ENCODE measurements around the gene SMIM41. TPM values are rescaled to one million over a fixed set of nuclear protein-coding genes. Genes with fewer than 3 reads are reported as not detected.

The SMIM41 gene
- total RNA-seq, 1 experiment from 2014 or later: not detected

GRCh38 chr12:52050758-52051541 lies 28.6 kb upstream of the SMIM41 start, which contains the start of gene NR4A1:
TSS of gene NR4A1 (plus strand) at chr12:52051442. CDS start at chr12:52054329, 2,887 bp downstream.
- DNase-seq (ENCODE audit: low read depth): peak; percentile 96

DNA sequence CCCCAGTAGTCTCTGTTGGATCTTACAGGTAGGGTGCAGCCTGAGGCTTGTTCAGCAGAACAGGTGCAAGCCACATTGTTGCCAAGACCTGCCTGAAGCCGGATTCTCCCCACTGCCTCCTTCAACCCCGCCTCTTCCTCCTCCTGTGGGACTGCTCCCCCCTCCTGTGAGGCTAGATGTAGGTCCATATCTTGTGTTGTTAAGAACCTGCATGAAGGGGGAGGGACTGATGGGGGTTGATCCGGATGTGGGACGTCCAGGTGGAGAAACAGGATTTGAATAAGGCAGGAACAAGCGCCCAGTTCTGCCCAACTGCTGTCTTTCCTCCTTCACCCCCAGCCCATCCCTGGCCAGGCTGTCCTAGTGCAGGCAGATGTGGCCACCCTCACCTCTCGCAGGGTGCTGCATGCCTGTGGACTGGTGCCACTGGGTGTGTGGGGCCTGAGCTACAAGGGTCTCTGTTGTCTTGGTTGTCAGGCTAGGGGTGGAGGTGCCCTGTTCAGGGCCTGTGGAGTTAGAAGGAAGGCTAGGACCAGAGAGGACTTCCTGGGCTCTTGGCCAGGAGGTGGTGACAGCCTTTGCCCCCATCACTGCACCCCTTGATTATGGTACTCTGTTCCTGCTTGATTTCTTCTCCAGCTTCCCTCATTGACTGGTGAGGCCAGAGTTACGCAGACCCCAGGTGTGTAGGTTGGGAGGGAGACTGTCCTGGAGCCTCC lies 26.9 kb upstream of the SMIM41 start:
- no peak for DNase-seq (ENCODE audit: low read depth)

DNA sequence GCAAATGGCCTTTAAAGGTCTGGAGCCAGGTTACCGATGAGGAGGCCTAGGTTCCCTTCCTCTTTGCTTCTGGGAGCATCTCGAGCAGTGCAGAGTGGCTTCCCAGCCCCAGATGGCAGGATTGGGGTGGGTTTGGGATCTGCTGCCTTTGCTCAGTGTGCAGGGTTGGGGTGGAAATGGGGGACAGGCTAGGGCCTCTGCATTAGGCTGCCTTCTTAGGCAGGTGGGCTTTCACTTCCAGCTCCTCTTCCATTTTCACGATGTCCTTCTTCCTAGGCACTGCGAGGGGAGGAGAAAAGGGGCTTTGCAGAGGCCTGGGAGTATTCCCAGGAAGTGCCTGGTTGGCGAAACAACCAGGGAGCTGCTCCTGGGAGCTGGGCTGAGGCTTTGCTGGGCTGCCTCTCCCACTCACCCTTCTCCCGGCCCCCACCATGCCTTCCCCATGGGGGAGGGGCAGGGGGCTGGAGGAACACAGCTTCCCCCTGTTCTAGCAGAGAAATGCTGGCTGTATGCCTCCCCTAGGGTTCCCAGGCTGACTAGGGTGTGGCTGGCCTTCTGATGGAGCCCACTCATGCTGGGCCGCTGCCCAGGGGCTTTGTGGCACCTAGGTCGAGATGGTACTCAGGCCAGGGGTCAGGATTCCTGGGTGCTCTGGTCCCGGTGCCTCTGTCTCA lies 25.8 kb upstream of the SMIM41 start:
- DNase-seq (ENCODE audit: low read depth): no peak

DNA sequence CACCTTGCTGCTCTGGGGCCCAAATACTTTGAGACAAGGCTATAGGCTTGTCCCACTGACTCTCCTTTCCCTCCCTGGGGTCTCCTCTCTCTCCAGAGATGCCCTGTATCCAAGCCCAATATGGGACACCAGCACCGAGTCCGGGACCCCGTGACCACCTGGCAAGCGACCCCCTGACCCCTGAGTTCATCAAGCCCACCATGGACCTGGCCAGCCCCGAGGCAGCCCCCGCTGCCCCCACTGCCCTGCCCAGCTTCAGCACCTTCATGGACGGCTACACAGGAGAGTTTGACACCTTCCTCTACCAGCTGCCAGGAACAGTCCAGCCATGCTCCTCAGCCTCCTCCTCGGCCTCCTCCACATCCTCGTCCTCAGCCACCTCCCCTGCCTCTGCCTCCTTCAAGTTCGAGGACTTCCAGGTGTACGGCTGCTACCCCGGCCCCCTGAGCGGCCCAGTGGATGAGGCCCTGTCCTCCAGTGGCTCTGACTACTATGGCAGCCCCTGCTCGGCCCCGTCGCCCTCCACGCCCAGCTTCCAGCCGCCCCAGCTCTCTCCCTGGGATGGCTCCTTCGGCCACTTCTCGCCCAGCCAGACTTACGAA lies 25.2 kb upstream of the SMIM41 start:
- DNase-seq (ENCODE audit: low read depth): no peak

DNA sequence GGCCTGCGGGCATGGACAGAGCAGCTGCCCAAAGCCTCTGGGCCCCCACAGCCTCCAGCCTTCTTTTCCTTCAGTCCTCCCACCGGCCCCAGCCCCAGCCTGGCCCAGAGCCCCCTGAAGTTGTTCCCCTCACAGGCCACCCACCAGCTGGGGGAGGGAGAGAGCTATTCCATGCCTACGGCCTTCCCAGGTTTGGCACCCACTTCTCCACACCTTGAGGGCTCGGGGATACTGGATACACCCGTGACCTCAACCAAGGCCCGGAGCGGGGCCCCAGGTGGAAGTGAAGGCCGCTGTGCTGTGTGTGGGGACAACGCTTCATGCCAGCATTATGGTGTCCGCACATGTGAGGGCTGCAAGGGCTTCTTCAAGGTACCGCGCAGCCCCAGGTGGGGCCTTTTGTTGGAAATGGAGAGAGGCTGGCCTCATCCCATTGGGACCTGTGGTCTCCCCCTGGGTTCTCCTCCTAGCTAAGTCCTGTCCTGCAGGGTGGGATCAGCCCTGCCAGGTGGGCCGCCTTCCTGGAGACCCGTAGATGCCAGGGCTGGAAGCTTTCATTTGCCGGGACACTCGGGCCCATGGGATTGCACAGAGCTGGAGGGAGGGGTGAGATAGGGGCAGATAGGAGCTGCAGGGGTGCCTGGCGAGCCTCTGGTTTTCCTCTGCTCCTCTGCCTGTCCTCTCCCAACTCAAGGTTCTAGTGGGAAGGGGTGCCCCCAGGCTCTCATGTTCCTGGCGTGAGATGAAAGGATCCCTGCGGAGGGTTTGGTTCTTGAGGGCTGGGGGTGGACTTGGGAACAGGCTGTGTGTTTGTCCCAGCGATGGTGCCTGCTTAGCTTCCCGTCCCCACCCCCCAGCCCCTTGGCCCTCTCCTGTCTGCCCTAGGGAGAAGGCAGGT lies 24.4 kb upstream of the SMIM41 start:
- no peak for DNase-seq (ENCODE audit: low read depth)

- no peak for DNase-seq (ENCODE audit: low read depth)
Measured at GRCh38 chr12:52055731-52056711, 23.5 kb upstream of the SMIM41 start.

DNA sequence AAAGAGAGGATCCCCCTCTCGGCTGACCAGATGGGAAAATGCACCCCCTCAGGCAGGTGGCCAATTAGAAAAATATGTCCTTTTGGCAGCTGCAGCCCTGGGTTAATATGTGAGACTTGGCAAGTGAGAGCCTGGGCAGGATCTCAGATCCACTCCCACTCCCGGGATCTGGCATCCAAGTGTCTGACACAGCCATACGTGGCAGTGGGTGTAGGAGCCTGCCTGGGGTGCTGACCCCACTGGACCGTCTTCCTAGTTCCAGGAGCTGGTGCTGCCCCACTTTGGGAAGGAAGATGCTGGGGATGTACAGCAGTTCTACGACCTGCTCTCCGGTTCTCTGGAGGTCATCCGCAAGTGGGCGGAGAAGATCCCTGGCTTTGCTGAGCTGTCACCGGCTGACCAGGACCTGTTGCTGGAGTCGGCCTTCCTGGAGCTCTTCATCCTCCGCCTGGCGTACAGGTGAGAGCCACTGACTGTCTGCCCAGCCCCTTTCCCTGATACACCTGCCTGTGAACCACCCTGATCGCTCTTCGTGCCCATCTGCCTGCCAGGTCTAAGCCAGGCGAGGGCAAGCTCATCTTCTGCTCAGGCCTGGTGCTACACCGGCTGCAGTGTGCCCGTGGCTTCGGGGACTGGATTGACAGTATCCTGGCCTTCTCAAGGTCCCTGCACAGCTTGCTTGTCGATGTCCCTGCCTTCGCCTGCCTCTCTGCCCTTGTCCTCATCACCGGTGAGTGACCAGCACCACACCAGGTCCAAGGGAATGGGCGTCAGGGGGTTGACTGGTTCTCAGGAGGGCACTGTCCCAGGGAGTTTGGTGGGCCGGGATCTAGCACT lies 22.5 kb upstream of the SMIM41 start:
- no peak for DNase-seq (ENCODE audit: low read depth)

- no peak for DNase-seq (ENCODE audit: low read depth)
Measured at GRCh38 chr12:52057638-52058576, 21.6 kb upstream of the SMIM41 start.

DNA sequence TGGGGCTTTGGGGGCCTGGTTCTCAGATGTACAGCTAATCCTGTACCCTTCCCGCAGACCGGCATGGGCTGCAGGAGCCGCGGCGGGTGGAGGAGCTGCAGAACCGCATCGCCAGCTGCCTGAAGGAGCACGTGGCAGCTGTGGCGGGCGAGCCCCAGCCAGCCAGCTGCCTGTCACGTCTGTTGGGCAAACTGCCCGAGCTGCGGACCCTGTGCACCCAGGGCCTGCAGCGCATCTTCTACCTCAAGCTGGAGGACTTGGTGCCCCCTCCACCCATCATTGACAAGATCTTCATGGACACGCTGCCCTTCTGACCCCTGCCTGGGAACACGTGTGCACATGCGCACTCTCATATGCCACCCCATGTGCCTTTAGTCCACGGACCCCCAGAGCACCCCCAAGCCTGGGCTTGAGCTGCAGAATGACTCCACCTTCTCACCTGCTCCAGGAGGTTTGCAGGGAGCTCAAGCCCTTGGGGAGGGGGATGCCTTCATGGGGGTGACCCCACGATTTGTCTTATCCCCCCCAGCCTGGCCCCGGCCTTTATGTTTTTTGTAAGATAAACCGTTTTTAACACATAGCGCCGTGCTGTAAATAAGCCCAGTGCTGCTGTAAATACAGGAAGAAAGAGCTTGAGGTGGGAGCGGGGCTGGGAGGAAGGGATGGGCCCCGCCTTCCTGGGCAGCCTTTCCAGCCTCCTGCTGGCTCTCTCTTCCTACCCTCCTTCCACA lies 20.7 kb upstream of the SMIM41 start:
- DNase-seq (ENCODE audit: low read depth): no peak

DNA sequence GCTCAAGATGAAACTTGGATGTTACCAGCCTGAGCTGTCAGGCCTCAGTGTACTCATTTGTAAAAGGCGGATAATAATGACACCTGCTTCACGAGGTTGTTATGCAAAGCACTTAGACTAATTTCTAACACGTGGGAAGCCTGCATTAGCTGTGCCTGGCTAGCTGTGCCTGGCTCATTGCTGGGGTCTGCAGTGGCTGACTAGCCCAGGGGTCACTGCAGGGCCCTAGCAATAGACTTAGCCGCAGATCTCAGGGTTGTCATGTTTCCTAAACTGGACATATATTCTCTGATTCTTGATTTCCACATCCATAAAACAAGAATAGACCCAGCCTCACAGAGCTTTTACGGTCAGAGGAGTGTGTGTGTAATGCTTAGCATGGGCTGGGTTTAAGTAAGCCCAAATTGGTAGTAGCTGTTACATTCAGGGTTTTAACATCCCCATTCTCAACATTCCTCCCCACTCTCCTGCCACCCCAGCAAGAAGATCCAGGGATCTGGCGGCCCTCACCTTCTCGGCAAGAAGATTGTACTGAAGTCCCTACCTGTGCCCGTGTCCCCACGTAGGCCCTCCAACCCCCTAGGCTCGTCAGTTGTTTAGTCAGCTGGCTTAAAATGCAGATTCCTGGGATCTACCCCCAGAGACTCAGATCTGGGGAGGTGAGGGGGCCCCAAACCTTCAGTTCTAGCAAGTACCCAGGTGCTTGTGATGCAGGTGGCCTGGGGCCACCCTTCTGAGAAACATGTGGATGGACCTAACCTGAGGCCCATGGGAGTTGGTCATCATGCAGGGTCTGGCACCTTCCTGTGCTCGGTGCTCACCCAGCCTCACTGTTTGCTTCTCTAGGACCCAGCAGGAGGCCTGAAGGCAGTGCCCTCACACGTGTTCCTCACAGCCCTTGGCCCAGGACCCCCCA lies 19.7 kb upstream of the SMIM41 start:
- DNase-seq (ENCODE audit: low read depth): no peak

- no peak for DNase-seq (ENCODE audit: low read depth)
Measured at GRCh38 chr12:52060498-52061177, 18.9 kb upstream of the SMIM41 start.

DNA sequence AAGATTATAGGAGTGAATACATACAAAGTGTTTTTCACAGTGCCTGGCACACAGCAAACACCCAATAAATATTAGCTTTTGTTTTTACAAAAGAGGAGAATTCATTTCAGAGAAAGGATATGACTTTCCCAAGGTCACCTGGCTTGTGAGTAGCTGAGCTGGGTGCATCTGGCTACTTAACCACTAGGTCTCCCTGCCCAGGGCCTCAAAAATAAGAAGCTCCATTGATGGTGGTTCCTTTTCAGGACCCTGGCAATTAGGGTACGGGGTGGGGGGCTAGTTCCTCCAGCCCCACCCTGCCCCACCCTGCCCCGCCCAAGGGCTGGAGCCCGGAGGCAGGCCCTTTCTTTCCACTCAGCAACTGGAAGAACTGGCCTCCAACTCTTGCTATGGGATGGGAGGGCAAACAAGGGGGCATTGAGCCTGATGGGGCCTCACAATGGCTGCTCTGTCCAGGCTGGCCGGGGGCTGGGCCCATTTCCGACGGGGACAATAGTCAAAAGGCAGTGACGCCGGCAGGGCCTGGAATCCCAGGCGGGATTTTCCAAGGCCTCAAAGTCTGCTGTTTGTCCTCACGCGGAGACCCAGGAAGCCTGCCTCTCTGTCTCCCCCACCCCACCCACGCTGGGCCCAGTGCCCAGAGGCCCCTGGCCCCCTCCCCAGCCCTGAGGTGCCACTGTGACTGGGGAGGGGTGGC lies 17.9 kb upstream of the SMIM41 start:
- no peak for DNase-seq (ENCODE audit: low read depth)

DNA sequence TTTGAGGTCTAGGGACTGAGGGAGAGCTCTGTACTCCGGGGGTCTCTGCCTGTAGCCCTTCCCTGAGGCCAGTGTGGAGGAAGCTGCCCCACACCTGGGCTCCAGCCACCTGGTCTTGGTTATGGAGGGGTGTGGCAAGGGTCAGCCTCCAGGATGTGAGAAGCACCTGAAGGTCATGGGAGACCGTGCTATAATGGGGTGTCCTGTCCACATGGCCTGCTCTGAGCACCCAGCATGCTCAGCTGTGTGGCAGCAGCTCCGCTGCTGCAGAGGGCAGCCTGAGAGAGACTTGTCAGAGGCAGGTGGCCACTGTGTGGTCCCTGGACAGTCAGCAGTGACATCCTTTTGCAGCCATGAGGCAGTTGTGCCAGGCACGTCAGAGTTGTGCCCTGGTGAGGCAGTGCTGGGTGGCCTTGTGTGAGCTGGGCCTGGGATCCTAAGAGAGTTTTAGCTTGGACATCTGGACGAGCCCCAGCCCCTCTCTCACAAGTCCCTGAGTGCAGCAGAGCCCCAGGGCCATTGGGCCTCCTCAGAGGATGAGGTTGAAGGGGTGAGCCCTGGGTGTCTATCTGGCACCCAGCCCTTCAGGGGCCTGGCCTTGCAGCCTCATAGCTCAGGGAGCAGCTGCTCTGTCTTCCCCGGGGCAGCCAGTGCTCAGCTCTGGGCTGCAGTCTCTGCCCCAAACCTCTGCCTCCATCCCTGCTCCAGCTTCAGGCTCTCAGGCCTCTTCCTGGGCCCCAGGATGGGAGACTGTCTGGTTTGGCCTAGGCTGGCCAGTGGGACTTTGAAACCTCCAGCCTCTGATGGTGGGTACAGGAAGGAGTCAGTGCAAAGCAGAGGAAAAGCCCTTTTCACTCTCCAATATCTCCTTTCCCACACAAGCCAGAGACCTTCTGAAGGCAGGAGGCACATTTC lies 17.1 kb upstream of the SMIM41 start:
- DNase-seq (ENCODE audit: low read depth): no peak
